ENCODE results near the gene MAG.

Gene MAG

GRCh38 chr19:35291916-35292315, at the start of gene MAG:
Gene MAG, plus strand, starts transcription at chr19:35292161. Its CDS starts 3,248 bp downstream, at chr19:35295409.
- no peak within 1 kb of the TSS for H3K4me3 ChIP-seq (ENCODE audit: control insufficient read depth, low read depth, low read length)
- no peak for DNase-seq (ENCODE audit: low read depth)
- no peak for TF ChIP-seq CTCF (IDR thresholded peaks at IDR 0.05; ENCODE audit: control insufficient read depth, insufficient read depth, low read depth, low read length, missing control alignments)

DNA sequence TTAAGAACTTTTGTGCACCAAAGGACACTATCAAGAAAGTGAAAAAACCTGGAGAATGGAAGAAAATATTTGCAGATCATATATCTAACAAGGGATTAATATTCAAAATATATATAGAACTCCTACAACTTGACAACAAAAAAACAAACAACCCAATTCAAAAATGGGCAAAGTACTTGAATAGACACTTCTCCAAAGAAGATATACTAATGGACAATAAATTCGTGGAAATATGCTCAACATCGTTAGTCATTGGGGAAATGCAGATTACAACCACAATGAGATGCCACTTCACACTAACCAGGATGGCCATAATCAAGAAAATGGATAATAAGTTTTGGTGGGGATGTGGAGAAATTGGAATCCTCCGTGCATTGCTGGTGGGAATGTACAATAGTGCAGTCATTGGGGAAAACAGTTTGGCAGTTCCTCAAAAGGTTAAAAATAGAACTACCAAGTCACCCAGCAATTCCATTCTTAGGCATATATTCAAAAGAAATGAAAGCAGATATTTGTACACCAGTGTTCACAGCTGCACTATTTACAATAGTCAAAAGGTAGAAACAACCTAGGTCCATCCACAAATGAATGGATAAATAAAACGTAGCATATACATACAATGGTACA, 45.4 kb upstream of the MAG start:
- TF ChIP-seq CTCF (IDR thresholded peaks at IDR 0.05; ENCODE audit: control insufficient read depth, insufficient read depth, low read depth, low read length, missing control alignments): no peak
- DNase-seq (ENCODE audit: low read depth): no peak
- H3K4me3 ChIP-seq (ENCODE audit: control insufficient read depth, low read depth, low read length): no peak overlapping the region

DNA sequence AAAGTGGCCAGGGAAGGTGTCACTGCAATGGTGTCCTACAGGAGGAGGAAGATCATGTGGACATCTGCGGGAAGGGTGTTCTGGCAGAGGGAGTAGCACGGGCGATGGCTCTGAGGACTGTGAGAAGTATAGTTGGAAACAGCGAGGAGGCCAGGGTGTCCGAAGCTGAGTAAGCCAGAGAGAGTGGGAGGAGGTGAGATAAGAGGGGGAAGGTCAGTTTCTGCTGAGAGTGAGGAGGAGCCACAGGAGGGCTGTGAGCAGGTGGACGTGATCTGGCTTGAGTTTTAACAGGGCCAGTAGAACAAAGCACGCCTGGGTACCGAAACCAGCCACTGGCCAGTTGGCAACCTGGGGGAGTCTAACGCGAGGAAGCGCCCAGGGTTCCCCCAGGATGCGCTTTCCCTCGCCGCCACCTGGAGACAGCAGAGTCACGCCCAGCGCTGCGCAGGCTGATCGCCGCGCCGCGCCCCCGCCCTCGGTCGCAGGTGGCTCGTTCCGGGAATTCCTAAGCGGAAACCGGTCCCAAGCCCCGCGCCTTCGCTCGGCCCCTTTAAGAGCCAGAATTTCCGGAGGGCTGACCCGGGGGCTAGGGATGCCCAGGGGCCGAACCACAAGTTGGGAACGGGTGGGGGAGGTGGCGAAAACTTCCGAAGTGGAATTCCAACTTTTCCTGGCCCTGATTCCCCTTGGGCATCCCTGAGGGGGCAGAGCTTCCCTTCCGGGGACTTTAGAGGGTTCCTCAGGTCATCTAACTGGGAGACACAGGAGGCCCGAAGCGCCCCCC, 44.2 kb upstream of the MAG start:
- no peak for DNase-seq (ENCODE audit: low read depth)
- H3K4me3 ChIP-seq (ENCODE audit: control insufficient read depth, low read depth, low read length): no peak overlapping the region
- TF ChIP-seq CTCF (IDR thresholded peaks at IDR 0.05; ENCODE audit: control insufficient read depth, insufficient read depth, low read depth, low read length, missing control alignments): no peak

DNA sequence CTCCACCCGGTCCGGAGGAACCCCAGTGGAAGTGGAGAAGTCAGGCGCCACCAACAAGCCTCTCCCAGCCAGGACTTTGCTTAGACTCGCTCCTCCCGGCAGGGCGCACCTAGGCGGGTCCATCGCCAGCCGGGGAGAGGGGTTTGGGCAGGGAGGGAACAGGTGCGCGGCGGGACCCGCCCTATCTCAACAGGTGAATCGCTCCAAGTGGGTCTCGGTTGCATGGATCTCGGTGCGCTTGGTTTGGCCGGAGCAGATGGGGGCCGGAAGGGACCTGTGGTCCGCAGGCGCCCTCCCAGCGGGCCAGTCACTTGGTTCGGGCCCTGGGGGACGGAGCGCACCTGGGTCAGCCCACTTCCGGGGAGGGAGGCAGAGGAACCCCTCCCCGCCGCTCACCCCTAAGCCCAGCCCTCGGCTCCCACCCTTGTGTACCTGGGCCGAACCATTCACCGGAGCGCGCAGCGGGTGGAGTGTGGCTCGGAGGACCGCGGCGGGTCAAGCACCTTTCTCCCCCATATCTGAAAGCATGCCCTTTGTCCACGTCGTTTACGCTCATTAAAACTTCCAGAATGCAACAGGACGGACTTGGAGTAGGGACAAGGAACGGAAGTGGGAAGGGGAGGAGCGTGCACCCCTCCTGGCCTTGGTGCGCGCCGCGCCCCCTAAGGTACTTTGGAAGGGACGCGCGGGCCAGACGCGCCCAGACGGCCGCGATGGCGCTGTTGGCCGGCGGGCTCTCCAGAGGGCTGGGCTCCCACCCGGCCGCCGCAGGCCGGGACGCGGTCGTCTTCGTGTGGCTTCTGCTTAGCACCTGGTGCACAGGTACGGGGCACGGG, 43.4 kb upstream of the MAG start, which contains the start of gene LSR:
Gene LSR (plus strand): TSS at position 693 of the 836 bp plus-strand sequence. CDS start 21 bp downstream, at position 714.
- no peak within 1 kb of the TSS for H3K4me3 ChIP-seq (ENCODE audit: control insufficient read depth, low read depth, low read length)
- no peak for DNase-seq (ENCODE audit: low read depth)

DNA sequence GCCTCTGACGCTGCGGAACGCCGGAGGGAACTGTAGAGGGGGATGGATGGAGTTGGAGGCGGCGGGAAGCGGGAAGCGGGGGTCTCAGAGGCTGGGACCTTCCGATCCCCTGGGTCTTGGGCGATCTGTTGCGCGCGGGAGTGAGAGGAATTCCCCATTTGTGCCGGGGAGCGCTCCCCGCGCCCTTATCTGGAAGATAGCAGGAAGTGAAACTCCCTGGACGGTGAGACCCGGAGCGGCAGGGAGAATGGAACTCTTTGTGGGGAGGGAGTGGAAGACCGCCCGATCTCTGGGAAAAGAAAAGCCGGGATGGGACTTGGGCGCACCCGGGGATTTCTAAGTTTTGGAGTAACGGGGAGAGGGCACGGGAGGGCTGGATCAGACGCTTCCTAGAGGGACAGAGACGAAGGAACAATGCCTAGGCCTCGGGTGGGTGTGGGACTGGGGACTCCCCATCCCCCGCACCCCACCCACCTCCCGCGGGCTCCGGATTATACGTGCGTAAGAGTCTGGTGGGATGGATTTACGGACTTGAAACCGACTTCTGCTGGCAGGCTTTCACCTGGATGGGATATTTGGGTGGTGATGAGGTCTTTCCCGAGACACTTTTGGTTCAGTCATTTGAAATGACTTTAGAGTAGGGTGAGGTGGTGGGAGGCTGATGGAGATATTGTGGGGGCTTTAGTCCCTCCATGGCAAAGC, 42.7 kb upstream of the MAG start:
- no peak for DNase-seq (ENCODE audit: low read depth)
- no peak for TF ChIP-seq CTCF (IDR thresholded peaks at IDR 0.05; ENCODE audit: control insufficient read depth, insufficient read depth, low read depth, low read length, missing control alignments)
- no peak overlapping the region for H3K4me3 ChIP-seq (ENCODE audit: control insufficient read depth, low read depth, low read length)

More for the DNA sequence above, 43.4 kb upstream of the MAG start, which contains the start of gene LSR:
- TF ChIP-seq CTCF (IDR thresholded peaks at IDR 0.05; ENCODE audit: control insufficient read depth, insufficient read depth, low read depth, low read length, missing control alignments): no peak

All from AG09309 (cell line).